WI38 (cell line): ENCODE data around the gene SNED1.

Experiments used
- H3K4me3 ChIP-seq: 2 replicates; pipeline ENCODE4 v1.5.1; 2011; ENCODE audit warnings: low read depth, mild to moderate bottlenecking, control low read depth, low read length
- TF ChIP-seq, protein P1 (sequence below): IDR thresholded peaks from 2 replicates; pipeline ENCODE4 v1.5.1; 2012; ENCODE audit warnings: low read depth, mild to moderate bottlenecking, control low read depth, low read length

The SNED1 gene

DNA sequence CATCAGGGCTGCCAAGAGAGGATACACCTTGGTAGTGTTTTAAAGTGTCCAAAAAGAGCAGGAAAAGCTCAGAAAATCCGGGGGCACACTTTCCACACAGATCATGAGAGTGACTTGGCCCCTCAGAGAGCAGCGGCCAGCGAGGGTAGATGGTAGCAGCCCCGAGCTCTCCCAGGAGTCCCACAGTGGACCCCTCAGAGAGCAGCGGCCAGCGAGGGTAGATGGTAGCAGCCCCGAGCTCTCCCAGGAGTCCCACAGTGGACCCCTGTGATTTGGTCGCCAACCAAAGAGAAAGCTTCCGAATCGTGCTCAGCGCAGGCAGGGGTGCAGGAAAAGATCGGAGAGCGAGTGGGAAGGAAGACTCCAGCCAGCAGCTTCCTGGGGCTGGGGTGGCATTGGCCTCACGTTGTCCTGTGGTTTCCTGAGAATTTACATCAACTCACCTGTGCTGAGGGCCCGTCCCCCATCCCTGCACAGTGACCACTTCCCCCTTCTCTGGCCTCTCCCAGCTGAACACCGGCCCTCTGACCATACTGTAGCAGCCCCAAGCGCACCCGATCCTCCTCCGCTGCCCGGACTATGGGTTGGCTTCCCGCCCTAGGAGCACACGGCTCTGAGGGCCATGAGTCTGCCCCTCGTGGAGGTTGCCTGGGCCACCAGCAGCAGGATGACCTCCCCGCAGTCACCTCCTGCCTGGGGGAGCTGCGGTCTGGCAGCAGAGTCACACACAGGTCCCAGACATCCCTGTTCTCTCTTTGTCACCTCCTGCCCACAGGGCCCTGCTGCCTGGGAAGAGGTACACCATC is 69.9 kb downstream of the SNED1 start:
- TF ChIP-seq, protein P1, sequence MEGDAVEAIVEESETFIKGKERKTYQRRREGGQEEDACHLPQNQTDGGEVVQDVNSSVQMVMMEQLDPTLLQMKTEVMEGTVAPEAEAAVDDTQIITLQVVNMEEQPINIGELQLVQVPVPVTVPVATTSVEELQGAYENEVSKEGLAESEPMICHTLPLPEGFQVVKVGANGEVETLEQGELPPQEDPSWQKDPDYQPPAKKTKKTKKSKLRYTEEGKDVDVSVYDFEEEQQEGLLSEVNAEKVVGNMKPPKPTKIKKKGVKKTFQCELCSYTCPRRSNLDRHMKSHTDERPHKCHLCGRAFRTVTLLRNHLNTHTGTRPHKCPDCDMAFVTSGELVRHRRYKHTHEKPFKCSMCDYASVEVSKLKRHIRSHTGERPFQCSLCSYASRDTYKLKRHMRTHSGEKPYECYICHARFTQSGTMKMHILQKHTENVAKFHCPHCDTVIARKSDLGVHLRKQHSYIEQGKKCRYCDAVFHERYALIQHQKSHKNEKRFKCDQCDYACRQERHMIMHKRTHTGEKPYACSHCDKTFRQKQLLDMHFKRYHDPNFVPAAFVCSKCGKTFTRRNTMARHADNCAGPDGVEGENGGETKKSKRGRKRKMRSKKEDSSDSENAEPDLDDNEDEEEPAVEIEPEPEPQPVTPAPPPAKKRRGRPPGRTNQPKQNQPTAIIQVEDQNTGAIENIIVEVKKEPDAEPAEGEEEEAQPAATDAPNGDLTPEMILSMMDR = no peak
- H3K4me3 ChIP-seq = no peak overlapping the region

- H3K4me3 ChIP-seq = no peak overlapping the region
- TF ChIP-seq, protein P1 = no peak
Measured at GRCh38 chr2:241068942-241069810, 70.8 kb downstream of the SNED1 start.

DNA sequence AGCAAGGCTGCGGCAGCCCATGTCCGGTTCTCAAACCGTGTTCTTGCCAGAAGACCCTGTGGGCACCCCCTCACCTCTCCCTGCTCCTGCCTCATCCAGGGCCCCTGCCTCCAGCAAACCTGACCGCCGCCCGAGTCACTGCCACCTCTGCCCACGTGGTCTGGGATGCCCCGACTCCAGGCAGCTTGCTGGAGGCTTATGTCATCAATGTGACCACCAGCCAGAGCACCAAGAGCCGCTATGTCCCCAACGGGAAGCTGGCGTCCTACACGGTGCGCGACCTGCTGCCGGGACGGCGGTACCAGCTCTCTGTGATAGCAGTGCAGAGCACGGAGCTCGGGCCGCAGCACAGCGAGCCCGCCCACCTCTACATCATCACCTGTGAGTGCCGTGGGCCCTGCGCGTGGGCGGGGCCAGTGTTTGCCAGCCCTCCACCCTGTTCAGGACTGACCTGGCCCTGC is 71.4 kb downstream of the SNED1 start:
- TF ChIP-seq, protein P1 = no peak

GRCh38 chr2:241070361-241070760 is 71.9 kb downstream of the SNED1 start:
- TF ChIP-seq, protein P1 = no peak
- no peak overlapping the region for H3K4me3 ChIP-seq

More for the DNA sequence above, 71.4 kb downstream of the SNED1 start:
- H3K4me3 ChIP-seq = no peak overlapping the region

GRCh38 chr2:241070811-241071676 is 72.6 kb downstream of the SNED1 start:
- TF ChIP-seq, protein P1 = no peak
- no peak overlapping the region for H3K4me3 ChIP-seq

DNA sequence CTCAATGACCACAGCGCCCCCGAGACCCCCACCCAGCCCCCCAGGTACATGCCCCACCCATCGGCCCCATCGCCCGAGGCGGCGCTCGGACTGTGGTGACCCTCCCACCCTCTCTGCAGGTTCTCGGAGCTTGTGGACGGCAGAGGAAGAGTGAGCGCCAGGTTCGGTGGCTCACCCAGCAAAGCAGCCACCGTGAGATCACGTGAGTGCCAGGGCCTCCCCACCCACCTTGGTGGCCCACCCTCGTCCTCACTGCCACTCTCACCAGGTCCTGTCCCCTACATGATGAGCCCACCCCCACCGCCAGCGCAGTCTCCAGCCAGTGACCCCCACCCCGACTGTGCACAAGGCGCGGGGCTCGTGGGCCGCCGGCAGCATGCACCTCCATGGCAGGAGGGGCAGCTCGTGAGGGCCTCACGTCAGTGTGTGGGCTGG is 73.3 kb downstream of the SNED1 start:
- TF ChIP-seq, protein P1 = no peak
- H3K4me3 ChIP-seq = no peak overlapping the region
